Measurements from ENCODE around the gene BRD1. TPM values are rescaled to one million over a fixed set of nuclear protein-coding genes. Genes with fewer than 3 reads are reported as not detected.

The BRD1 gene
- 19.8 and 26.2 TPM in 2 replicates for total RNA-seq

DNA sequence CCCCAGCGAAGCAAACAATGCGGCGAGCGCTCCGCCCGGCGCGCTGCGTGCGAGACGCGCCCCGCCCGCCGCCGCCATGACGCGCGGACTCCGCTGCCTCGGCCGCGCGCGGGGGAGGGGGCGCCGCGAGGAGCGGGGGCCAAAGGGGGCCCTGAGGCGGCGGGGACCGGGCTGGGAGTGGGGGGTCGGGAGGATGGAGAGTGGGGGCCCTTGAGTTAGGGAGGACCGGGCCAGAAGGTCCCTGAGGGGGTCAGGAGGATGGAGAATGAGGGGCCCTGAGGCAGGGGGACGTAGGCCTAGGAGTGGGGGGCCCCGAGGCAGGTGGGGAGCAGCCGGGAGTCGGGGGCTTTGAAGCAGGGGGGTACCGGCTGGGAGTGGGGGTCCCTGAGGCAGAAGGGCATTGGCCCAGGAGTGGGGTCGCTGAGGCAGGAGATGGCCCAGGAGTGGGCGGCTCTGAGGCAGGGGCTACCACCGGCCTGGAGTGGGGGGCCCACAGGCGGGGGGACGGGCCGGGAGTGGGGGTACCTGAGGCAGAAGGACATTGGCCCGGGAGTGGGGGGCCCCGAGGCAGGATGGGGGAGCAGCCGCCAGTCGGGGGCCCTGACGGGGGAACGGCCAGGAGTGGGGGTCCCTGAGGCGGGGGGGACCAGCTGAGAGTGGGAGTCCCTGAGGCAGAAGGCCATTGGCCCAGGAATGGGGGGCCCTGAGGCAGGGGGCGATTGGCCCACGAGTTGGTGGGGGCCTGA is at the start of gene BRD1:
Gene BRD1, minus strand, starts transcription at position 21 of the 746 bp plus-strand sequence. CDS start 3,556 bp downstream, outside the sequence.

DNA sequence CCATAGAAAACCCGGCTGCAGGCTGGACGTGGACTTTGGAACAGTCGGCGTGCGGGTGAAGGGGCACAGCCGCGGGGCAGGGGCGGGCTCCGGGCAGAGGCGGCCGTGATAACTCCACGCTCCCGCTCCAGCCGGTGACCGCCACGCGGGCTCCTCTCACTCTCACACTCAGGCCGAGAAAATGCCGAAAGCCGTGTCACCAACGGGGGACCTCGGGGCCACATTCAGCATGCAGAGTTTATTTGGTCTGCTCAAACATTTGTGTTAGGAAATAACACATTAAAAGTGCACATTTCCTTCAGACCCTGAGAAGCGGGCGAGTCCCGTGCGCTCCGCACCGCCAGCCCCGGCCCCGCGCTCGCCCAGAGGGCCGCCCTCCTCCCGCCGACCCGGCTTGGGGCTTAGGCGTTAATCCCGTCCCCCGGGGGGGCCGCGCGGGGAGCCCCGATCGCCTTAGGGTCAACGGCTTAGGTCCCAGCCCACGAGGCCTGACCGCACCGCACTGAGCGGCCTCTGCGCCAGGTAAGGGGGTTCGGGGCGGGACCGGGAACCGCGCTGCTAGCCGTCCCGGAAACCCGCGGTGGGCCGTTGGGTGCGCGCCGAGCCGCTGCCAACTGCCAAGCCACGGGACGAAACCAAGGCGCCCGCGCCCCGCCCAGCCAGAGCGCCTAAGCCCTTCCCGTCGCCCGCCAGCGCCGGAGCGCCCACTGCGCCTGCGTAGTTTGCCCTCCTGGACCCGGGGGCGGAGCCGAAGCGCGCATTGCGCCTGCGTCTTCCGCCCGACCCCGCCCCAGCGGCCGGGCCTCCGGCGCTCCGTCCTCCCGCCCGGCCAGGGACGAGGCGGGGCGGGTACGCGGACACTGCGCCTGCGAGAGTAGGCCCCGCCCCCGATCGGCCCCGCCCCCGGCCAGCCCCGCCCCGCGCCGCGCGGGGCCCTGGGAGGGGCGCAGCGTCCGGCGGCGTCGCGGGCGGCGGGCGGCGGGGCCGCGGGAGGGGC is 25.5 kb upstream of the BRD1 start, which contains the start of gene ZBED4:
Gene ZBED4, plus strand, starts transcription at position 947 of the 997 bp plus-strand sequence. CDS start 29,819 bp downstream, outside the sequence.

Other genes with a start within 250 kb of the BRD1 start
- 17.3 and 18.1 TPM in 2 replicates for gene ZBED4, start 26.0 kb upstream of the BRD1 start, total RNA-seq
- gene ALG12, start 90.6 kb upstream of the BRD1 start, total RNA-seq: 14.0 and 17.3 TPM in 2 replicates
- 24.1 and 47.0 TPM in 2 replicates for gene CRELD2, start 90.8 kb upstream of the BRD1 start, total RNA-seq
- gene PIM3, start 132.9 kb upstream of the BRD1 start, total RNA-seq: 111 and 113 TPM in 2 replicates
- gene IL17REL, start 184.9 kb upstream of the BRD1 start, total RNA-seq: not detected in 2 replicates
- gene TTLL8, start 230.4 kb upstream of the BRD1 start, total RNA-seq: not detected in 2 replicates